Aorta (tissue), 5 donors: ENCODE measurements around the gene ZNF831. TPM values are rescaled to one million over a fixed set of nuclear protein-coding genes. Genes with fewer than 3 reads are reported as not detected.

ENCODE experiments used
- ATAC-seq: fragments of 200-7000 bp; cut with Tn5 transposase; one replicate; pipeline ENCODE4 v1.9.1; 2022; ENCODE audit warnings: moderate library complexity; ENCODE audit not compliant: low FRiP score
- DNase-seq, 2 donors: peaks; one replicate each; pipeline ENCODE4 v3.0.0-alpha.2; 2020
- H3K27ac ChIP-seq, 2 donors: one replicate each; pipeline ENCODE4 v1.5.1; 2013; ENCODE audit warnings: low read length in 2 of 2, mild to moderate bottlenecking in 2 of 2, moderate library complexity in 2 of 2, control low read depth in 1 of 2, inconsistent platforms in 1 of 2, low read depth in 1 of 2
- H3K27me3 ChIP-seq, 2 donors: one replicate each; pipeline ENCODE4 v1.6.1; 2013; ENCODE audit warnings: control low read depth in 1 of 2, low read length in 1 of 2, mild to moderate bottlenecking in 1 of 2, moderate library complexity in 1 of 2; ENCODE audit not compliant: insufficient read depth in 2 of 2, control insufficient read depth in 1 of 2
- H3K36me3 ChIP-seq, 2 donors: one replicate each; pipeline ENCODE4 v1.6.1; 2013; ENCODE audit warnings: control low read depth in 1 of 2, low read length in 1 of 2, mild to moderate bottlenecking in 1 of 2; ENCODE audit not compliant: insufficient read depth in 2 of 2, control insufficient read depth in 1 of 2
- H3K4me1 ChIP-seq, 2 donors: one replicate each; pipeline ENCODE4 v1.6.1; 2013; ENCODE audit warnings: low read length in 2 of 2, control low read depth in 1 of 2, mild to moderate bottlenecking in 1 of 2, moderate library complexity in 1 of 2; ENCODE audit not compliant: insufficient read depth in 2 of 2, control insufficient read depth in 1 of 2
- H3K4me3 ChIP-seq, 2 donors: one replicate each; pipeline ENCODE4 v1.5.1; 2013; ENCODE audit warnings: low read length in 2 of 2, control low read depth in 1 of 2, mild to moderate bottlenecking in 1 of 2
- H3K9me3 ChIP-seq: one replicate; pipeline ENCODE4 v1.6.1; 2013; ENCODE audit warnings: mild to moderate bottlenecking, low read length; ENCODE audit not compliant: control insufficient read depth
- WGBS, 2 donors: extraction: QIAGEN DNeasy Blood & Tissue Kit; methylation state at CpG; one replicate each; pipeline ENCODE4 v1.1.7; 2013; 5-methylcytosine and 5-hydroxymethylcytosine counted together
- intact Hi-C, 2 donors: fragments of 100-400 bp; cut with DNase I; formaldehyde crosslinking; loops; one replicate each; pipeline versions ENCODE4 v1.14.2 to v1.15.0; 2022
- polyA plus RNA-seq, 2 donors: library from polyadenylated mRNA; stranded (reverse); fragments of 200-250 nt; gene quantifications; one replicate each; pipeline ENCODE4 v1.2.3, GENCODE V29; 2013
- total RNA-seq, 2 donors: library from RNA; stranded (reverse); fragmentation: NEBNext Ultra II Directional; extraction: Animal tissue kit (Norgen Biotek cat#: 25700); gene quantifications; one replicate each; pipeline ENCODE4 v1.2.1, GENCODE V29; 2021
- donor health status: healthy with polysubstance abuse.
- donor health status: Bipolar disorder and iron deficiency.
- donor health status: DM: no; HTN: no; CAD: no.
- donor health status: DM: no; HTN: no; CAD: no.
- donor health status: DM: yes; HTN: yes; CAD: no.

ZNF831 gene
- total and polyA plus RNA-seq, 4 donors = 0.03 to 0.68 (median 0.57) TPM; not detected in 1

GRCh38 chr20:59250293-59250692 lies 86.7 kb downstream of the ZNF831 start:
- H3K4me3 ChIP-seq = no peak overlapping the region
- ATAC-seq = no peak
- H3K36me3 ChIP-seq = no peaks in the 10 kb centered on the region
- no peak overlapping the region for H3K27ac ChIP-seq
- intact Hi-C loops = no loop called here
- 85 to 90% methylated on average over 6 of the region's 6 CpGs for whole genome bisulfite sequencing, 2 donors
- DNase-seq = no peak
- H3K9me3 ChIP-seq = peaks cover 2% of the 10 kb centered on the region
- no peaks in the 10 kb centered on the region for H3K4me1 ChIP-seq
- H3K27me3 ChIP-seq = peaks cover 0 to 3% of the 10 kb centered on the region in 2 donors

DNA sequence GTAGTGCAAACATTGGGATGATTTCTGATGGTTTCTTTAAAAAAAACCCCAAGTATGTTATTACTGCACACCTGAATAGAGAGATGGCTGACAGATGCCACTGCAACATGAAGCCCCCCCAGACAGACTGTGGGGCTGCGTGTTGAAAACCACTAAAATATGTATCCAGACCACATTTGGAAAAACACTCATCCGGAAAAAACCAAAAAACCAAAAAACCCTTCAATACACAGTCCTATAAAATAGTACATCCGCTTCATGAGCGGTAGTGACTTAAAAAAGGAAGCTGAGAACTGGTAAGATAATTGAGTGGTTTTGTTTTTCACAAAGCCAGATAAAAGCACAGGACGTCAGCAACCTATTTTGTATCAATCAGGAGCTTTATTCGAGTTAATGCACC lies 89.7 kb downstream of the ZNF831 start:
- H3K9me3 ChIP-seq = peaks cover 2% of the 10 kb centered on the region
- H3K36me3 ChIP-seq = no peaks in the 10 kb centered on the region
- ATAC-seq = no peak
- H3K4me1 ChIP-seq = no peaks in the 10 kb centered on the region
- peaks cover 0 to 3% of the 10 kb centered on the region in 2 donors for H3K27me3 ChIP-seq
- 73 to 74% methylated on average over 6 of the region's 6 CpGs for WGBS, 2 donors
- H3K4me3 ChIP-seq = no peak overlapping the region
- DNase-seq = no peak
- intact Hi-C loops = no loop called here
- H3K27ac ChIP-seq = no peak overlapping the region

DNA sequence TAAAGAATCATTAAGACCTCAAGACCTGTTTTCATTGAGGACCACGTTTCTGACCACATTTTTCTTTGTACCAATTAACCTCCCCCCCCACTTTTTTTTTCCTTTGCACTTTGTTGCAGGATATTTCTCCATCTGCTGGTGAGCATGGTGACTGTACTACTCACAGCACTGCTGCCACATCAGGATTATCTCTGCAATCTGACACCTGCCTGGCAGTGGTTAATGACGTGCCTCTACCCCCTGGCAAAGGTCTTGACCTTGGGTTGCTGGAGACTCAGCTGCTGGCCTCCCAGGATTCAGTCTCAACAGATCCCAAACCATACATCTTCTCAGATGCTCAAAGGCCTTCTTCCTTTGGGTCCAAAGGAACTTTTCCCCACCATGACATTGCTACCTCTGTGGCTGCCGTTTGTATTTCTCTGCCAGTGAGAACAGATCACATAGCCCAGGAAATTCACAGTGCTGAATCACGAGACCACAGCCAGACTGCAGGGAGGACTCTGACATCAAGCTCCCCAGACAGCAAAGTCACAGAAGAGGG lies 90.2 kb downstream of the ZNF831 start:
- ATAC-seq (no peak), DNase-seq (no peak)
- WGBS, 2 donors = 15 to 16% methylated on average over 4 of the region's 4 CpGs
- intact Hi-C loops = no loop called here
- Histone ChIP-seq H3K9me3 (peaks cover 2% of the 10 kb centered on the region), H3K4me1 (no peaks in the 10 kb centered on the region), H3K27ac (no peak overlapping the region), H3K36me3 (no peaks in the 10 kb centered on the region), H3K4me3 (no peak overlapping the region), H3K27me3 (peaks cover 0 to 3% of the 10 kb centered on the region in 2 donors)

GRCh38 chr20:59255256-59255655 lies 91.6 kb downstream of the ZNF831 start:
- Histone ChIP-seq H3K4me3 (no peak overlapping the region), H3K4me1 (no peaks in the 10 kb centered on the region), H3K27ac (no peak overlapping the region), H3K36me3 (no peaks in the 10 kb centered on the region), H3K9me3 (peaks cover under 1% of the 10 kb centered on the region), H3K27me3 (no peaks in the 10 kb centered on the region)
- WGBS, 2 donors = 65 to 67% methylated on average over 5 of the region's 5 CpGs
- intact Hi-C loops = no loop called here
- ATAC-seq (no peak), DNase-seq (no peak)

DNA sequence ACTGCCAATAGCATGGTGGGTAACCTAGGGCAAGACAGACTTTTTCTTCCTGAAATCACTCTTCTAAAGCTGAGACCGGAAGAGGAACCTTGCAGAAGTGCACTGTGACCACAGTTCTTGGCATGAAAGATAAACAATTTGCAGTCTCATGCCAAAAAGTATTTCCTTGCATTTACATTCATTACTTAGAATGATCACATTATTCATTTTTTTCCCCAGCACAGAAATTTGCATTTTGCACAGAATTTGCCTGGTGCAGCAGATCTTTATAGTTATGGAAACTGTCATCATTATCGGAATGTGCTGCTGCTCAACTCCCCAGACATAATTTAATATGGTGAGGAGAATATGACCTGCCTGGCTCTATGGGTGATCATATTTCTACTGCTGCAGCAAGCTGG lies 94.6 kb downstream of the ZNF831 start:
- WGBS, 2 donors = 54 to 68% methylated on average over 2 of the region's 2 CpGs
- H3K27ac ChIP-seq = no peak overlapping the region

GRCh38 chr20:59259946-59260345 lies 96.3 kb downstream of the ZNF831 start:
- no peak for ATAC-seq
- Histone ChIP-seq H3K4me3 (no peak overlapping the region), H3K36me3 (no peaks in the 10 kb centered on the region), H3K4me1 (no peaks in the 10 kb centered on the region), H3K27me3 (no peaks in the 10 kb centered on the region), H3K27ac (no peak overlapping the region), H3K9me3 (no peaks in the 10 kb centered on the region)
- intact Hi-C loops = no loop called here
- DNase-seq = no peak
- 67% methylated on average over 2 of the region's 2 CpGs for WGBS, 2 donors

More for the DNA sequence above, 94.6 kb downstream of the ZNF831 start:
- Histone ChIP-seq H3K9me3 (no peaks in the 10 kb centered on the region), H3K4me1 (no peaks in the 10 kb centered on the region), H3K27me3 (no peaks in the 10 kb centered on the region), H3K36me3 (no peaks in the 10 kb centered on the region), H3K4me3 (no peak overlapping the region)
- DNase-seq (no peak), ATAC-seq (no peak)
- intact Hi-C loops = no loop called here

- Histone ChIP-seq H3K27ac (no peak overlapping the region), H3K9me3 (no peaks in the 10 kb centered on the region), H3K4me3 (no peak overlapping the region), H3K36me3 (no peaks in the 10 kb centered on the region), H3K4me1 (no peaks in the 10 kb centered on the region), H3K27me3 (no peaks in the 10 kb centered on the region)
- intact Hi-C loops = no loop called here
- no peak for DNase-seq
- no peak for ATAC-seq
Measured at GRCh38 chr20:59265298-59265697, 101.7 kb downstream of the ZNF831 start.

DNA sequence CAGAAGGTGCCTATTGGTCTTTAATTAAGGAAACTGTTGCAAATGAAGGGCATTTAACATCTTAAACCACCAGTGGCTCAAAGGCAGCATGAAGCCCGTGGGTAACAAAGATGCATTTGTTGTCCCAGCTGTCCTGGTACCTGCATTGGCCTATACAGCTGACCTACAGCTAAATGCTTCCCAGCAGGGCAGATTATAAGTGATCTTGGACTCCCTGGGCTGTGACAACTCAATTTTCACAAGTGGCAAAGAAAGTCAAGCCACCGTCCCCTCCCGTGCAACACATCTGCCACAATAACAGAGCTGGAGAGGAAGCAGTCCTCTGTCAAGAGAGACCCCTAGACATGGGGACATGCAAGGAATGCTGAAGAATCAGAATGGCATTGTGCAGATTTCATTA lies 105.2 kb downstream of the ZNF831 start:
- Histone ChIP-seq H3K27me3 (peaks cover 0 to under 1% of the 10 kb centered on the region in 2 donors), H3K36me3 (no peaks in the 10 kb centered on the region), H3K27ac (no peak overlapping the region), H3K4me1 (no peaks in the 10 kb centered on the region), H3K4me3 (no peak overlapping the region), H3K9me3 (no peaks in the 10 kb centered on the region)
- 38 to 40% methylated on average over 3 of the region's 3 CpGs for WGBS, 2 donors
- DNase-seq (no peak), ATAC-seq (no peak)
- intact Hi-C loops = no loop called here

DNA sequence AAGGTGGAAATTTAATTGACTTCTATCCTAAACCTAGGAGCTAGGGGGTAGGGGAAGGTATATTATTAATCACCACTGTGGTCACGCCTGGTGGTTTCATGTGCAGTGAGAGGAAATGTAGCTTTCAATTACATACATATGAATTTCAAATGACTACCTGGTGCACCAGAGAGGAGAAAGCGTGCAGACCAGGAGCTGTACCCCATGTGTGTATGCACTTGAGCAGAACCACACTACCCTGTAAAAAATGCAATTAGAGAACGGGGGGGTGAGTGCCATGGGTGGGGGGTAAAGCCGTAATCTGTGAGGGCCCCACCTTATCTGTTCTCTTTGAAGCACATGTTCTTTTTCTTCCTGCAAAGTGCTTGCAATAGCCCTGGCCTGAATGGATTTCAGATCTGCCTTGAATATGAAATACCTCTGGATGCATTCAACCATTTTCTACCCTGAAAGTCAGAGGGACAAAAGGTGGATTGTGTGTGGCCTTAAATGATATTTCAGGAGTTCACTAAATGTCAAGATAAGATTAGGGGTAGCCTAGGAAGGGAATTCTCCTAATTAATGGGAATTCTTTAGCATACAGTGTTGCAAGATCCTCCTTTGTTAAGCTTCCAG lies 105.9 kb downstream of the ZNF831 start:
- Histone ChIP-seq H3K4me1 (no peaks in the 10 kb centered on the region), H3K27me3 (peaks cover 0 to 3% of the 10 kb centered on the region in 2 donors), H3K4me3 (no peak overlapping the region), H3K27ac (no peak overlapping the region), H3K9me3 (no peaks in the 10 kb centered on the region), H3K36me3 (no peaks in the 10 kb centered on the region)
- intact Hi-C loops = no loop called here
- 44 to 48% methylated on average over 4 of the region's 4 CpGs for WGBS, 2 donors
- ATAC-seq (no peak), DNase-seq (no peak)
